ENCODE measurements around the gene FAM111A.

DNA sequence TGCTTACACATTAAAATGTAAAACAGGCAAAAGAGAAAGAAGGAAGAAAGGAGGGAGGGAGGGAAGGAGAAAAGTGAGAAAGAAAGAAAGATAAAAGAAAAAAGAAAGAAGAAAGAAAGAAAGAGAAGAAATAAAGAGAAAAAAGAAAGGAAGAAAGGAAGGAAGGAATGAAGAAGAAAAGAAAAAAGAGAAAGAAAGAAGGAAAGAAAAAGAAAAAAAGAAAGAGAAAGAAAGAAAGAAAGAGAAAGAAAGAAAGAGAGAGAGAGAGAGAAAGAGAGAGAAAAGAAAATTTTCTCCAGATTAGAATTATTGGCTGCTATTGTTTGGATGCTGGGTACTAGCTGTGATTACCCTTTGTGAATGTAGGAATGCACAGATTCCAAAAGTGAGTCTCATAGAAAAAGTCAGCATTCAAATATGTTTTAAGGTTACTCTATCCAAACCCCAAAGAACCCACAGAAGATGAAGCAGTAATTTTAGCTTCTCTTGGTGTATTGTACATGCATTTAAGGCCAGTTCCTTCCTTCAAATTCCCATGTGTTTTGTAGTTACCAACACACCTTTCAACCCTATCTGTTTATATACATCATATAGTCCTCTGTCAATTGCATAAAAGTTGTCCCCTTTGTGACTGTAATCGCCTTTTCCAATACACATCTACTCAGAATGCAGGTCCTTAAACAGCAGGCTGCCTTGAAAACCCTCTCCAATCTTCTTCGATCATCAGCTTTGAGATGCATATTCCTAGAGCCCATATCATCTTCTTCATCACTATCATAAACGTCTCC, 789 bp upstream of the FAM111A start:
- no peak for TF ChIP-seq CTCF (IDR thresholded peaks at IDR 0.05)
- no peak for TF ChIP-seq POLR2A (IDR thresholded peaks at IDR 0.05)
